Measurements from ENCODE around the gene MLH1. TPM values are rescaled to one million over a fixed set of nuclear protein-coding genes. Genes with fewer than 3 reads are reported as not detected.
"Not testable (repeated sequence)": the region's sequence is repeated elsewhere in the genome, so short reads cannot be mapped to it uniquely, and the experiment has no call there.

Gene MLH1
- total and polyA plus RNA-seq, 2 experiments from 2014 or later: 28.1 to 37.7 TPM

GRCh38 chr3:37039161-37039846, 46.0 kb downstream of the MLH1 start:
- Histone ChIP-seq H4K20me1 (ENCODE audit: insufficient read depth, poor library complexity, severe bottlenecking) (no peaks in the 10 kb centered on the region), H3K36me3 (replicated peaks; ENCODE audit: insufficient read depth, low read depth) (peaks cover 6% of the 10 kb centered on the region), H3K4me1 (ENCODE audit: insufficient read depth) (no peaks in the 10 kb centered on the region), H2AFZ (no peak overlapping the region), H3K27ac (no peak overlapping the region), H3K79me2 (no peaks in the 10 kb centered on the region), H3K4me2 (no peak overlapping the region), H3K27me3 (no peaks in the 10 kb centered on the region), H3K9me3 (ENCODE audit: low read depth) (peaks cover 4% of the 10 kb centered on the region), H3K4me3 (no peak overlapping the region), H3K9me2 (replicated peaks; ENCODE audit: insufficient read depth) (no peaks in the 10 kb centered on the region)
- TF ChIP-seq CTCF (IDR thresholded peaks at IDR 0.05; ENCODE audit: poor library complexity) (no peak), EZH2 (IDR thresholded peaks at IDR 0.05; ENCODE audit: borderline replicate concordance) (no peak), EZH2phosphoT487 (IDR thresholded peaks at IDR 0.05; ENCODE audit: low read depth, severe bottlenecking, unreplicated experiment) (no peak)
- DNase-seq (ENCODE audit: low spot score): no peak
- WGBS (ENCODE audit: low lambda C conversion rate, missing lambda C conversion rate): 96% methylated on average over 1 of the region's 1 CpG

- Histone ChIP-seq H3K27me3 (no peaks in the 10 kb centered on the region), H2AFZ (no peak overlapping the region), H4K20me1 (ENCODE audit: insufficient read depth, poor library complexity, severe bottlenecking) (no peaks in the 10 kb centered on the region), H3K36me3 (replicated peaks; ENCODE audit: insufficient read depth, low read depth) (peaks cover 6% of the 10 kb centered on the region), H3K4me3 (no peak overlapping the region), H3K27ac (no peak overlapping the region), H3K4me2 (no peak overlapping the region), H3K9me2 (replicated peaks; ENCODE audit: insufficient read depth) (no peaks in the 10 kb centered on the region), H3K79me2 (no peaks in the 10 kb centered on the region), H3K4me1 (ENCODE audit: insufficient read depth) (no peaks in the 10 kb centered on the region), H3K9me3 (ENCODE audit: low read depth) (peaks cover 4% of the 10 kb centered on the region)
- WGBS (ENCODE audit: low lambda C conversion rate, missing lambda C conversion rate): 92% methylated on average over 1 of the region's 1 CpG
- no peak for DNase-seq (ENCODE audit: low spot score)
- TF ChIP-seq CTCF (IDR thresholded peaks at IDR 0.05; ENCODE audit: poor library complexity): no peak
- TF ChIP-seq EZH2 (IDR thresholded peaks at IDR 0.05; ENCODE audit: borderline replicate concordance): no peak
- no peak for TF ChIP-seq EZH2phosphoT487 (IDR thresholded peaks at IDR 0.05; ENCODE audit: low read depth, severe bottlenecking, unreplicated experiment)
Observed at GRCh38 chr3:37040231-37040630, 46.9 kb downstream of the MLH1 start.

- Histone ChIP-seq H3K9me3 (ENCODE audit: low read depth) (no peaks in the 10 kb centered on the region), H3K4me2 (no peak overlapping the region), H3K27ac (no peak overlapping the region), H3K9me2 (replicated peaks; ENCODE audit: insufficient read depth) (no peaks in the 10 kb centered on the region), H4K20me1 (ENCODE audit: insufficient read depth, poor library complexity, severe bottlenecking) (no peaks in the 10 kb centered on the region), H3K36me3 (replicated peaks; ENCODE audit: insufficient read depth, low read depth) (no peaks in the 10 kb centered on the region), H3K79me2 (no peaks in the 10 kb centered on the region), H3K27me3 (no peaks in the 10 kb centered on the region), H3K4me3 (no peak overlapping the region), H3K4me1 (ENCODE audit: insufficient read depth) (no peaks in the 10 kb centered on the region), H2AFZ (no peak overlapping the region)
- 65% methylated on average over 1 of the region's 1 CpG for WGBS (ENCODE audit: low lambda C conversion rate, missing lambda C conversion rate)
- TF ChIP-seq CTCF (IDR thresholded peaks at IDR 0.05; ENCODE audit: poor library complexity) (no peak), EZH2phosphoT487 (IDR thresholded peaks at IDR 0.05; ENCODE audit: low read depth, severe bottlenecking, unreplicated experiment) (no peak), EZH2 (IDR thresholded peaks at IDR 0.05; ENCODE audit: borderline replicate concordance) (no peak)
- DNase-seq (ENCODE audit: low spot score): no peak
Observed at GRCh38 chr3:37041546-37042195, 48.4 kb downstream of the MLH1 start.

GRCh38 chr3:37042712-37043111, 49.4 kb downstream of the MLH1 start:
- not testable (repeated sequence) for H3K4me3 ChIP-seq; H3K4me2 ChIP-seq; H3K79me2 ChIP-seq; H4K20me1 ChIP-seq (ENCODE audit: insufficient read depth, poor library complexity, severe bottlenecking); H2AFZ ChIP-seq; H3K36me3 ChIP-seq (replicated peaks; ENCODE audit: insufficient read depth, low read depth); H3K9me3 ChIP-seq (ENCODE audit: low read depth); H3K4me1 ChIP-seq (ENCODE audit: insufficient read depth); DNase-seq (ENCODE audit: low spot score); H3K9me2 ChIP-seq (replicated peaks; ENCODE audit: insufficient read depth); H3K27me3 ChIP-seq; H3K27ac ChIP-seq
- 94% methylated on average over 3 of the region's 3 CpGs for WGBS (ENCODE audit: low lambda C conversion rate, missing lambda C conversion rate)

Measured in hepatocyte (in vitro differentiated cells).